Body of pancreas (tissue), 4 donors: ENCODE data around the gene COX6B1.

Experiments
- POLR2A ChIP-seq, 3 donors: fragments of 450-650 bp; IDR thresholded peaks; one replicate each; pipeline ENCODE4 v1.6.1; 2016; ENCODE audit warnings: antibody characterized with exemption in 3 of 3, mild to moderate bottlenecking in 2 of 3
- TF ChIP-seq, protein P1 (sequence below), 7 experiments: fragments of 450-650 bp in 4 of 7; fragments of 200-600 bp in 3 of 7; sonication (generic) in 3 of 7; IDR thresholded peaks; one replicate each; pipeline ENCODE4 v1.5.1; 2016 to 2019; ENCODE audit warnings: antibody characterized with exemption in 7 of 7

DNA sequence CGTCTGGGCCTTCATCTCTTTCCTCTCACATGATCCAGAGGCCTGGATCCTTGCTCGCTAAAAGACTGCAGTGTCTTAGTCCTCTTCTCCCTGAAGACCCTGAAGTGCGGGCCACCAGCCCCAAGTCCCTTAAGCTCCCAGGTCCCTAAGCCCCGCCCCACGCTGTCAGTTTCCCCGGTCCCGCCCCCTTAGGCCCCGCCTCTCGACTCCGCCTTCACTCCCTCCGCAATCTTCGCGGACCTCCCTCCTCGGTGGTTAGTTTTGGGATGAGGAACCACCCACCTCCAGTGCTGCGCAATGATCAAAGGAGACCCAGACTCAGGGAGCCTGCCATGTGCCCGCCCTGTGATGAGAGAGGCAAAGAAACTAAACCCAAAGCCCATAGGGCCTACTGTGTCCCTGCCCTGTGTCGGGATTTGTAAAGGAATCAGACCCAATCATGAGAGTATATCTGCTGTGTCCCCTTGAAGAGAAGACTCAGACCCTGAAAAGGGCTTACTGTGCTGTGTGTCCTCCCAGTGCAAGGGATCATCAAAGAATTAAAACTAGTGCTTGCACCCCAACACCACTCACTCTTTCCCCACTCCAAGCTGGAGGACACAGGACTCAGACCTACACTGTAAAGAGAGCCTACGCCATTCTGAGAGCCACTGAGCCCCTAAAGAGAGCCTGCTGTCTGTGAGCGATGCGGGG, 3.0 kb upstream of the COX6B1 start:
- no peak for TF ChIP-seq POLR2A (IDR thresholded peaks at IDR 0.05)
- TF ChIP-seq, protein P1, sequence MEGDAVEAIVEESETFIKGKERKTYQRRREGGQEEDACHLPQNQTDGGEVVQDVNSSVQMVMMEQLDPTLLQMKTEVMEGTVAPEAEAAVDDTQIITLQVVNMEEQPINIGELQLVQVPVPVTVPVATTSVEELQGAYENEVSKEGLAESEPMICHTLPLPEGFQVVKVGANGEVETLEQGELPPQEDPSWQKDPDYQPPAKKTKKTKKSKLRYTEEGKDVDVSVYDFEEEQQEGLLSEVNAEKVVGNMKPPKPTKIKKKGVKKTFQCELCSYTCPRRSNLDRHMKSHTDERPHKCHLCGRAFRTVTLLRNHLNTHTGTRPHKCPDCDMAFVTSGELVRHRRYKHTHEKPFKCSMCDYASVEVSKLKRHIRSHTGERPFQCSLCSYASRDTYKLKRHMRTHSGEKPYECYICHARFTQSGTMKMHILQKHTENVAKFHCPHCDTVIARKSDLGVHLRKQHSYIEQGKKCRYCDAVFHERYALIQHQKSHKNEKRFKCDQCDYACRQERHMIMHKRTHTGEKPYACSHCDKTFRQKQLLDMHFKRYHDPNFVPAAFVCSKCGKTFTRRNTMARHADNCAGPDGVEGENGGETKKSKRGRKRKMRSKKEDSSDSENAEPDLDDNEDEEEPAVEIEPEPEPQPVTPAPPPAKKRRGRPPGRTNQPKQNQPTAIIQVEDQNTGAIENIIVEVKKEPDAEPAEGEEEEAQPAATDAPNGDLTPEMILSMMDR (IDR thresholded peaks at IDR 0.05), result no peak
